SJSA1 (cell line): ENCODE data around the gene ZRANB1. TPM values are rescaled to one million over a fixed set of nuclear protein-coding genes. Genes with fewer than 3 reads are reported as not detected.

Experiments
- DNase-seq, 2 experiments: peaks; one replicate each; pipeline ENCODE4 v3.0.0-alpha.2; 2015 to 2020; ENCODE audit warnings: low spot score in 2 of 2, low read depth in 1 of 2
- H3K27ac ChIP-seq: fragments of 250-450 bp; sonication (Bioruptor Pico); 2 replicates; pipeline ENCODE4 v1.5.1; 2020; ENCODE audit warnings: mild to moderate bottlenecking, moderate library complexity
- H3K27me3 ChIP-seq: fragments of 250-450 bp; sonication (Bioruptor Pico); replicated peaks from 2 replicates; pipeline ENCODE4 v1.5.1; 2020; ENCODE audit warnings: mild to moderate bottlenecking, moderate library complexity
- H3K36me3 ChIP-seq: fragments of 250-450 bp; sonication (Bioruptor Pico); 2 replicates; pipeline ENCODE4 v1.5.1; 2020; ENCODE audit warnings: mild to moderate bottlenecking
- H3K4me1 ChIP-seq: fragments of 250-450 bp; sonication (Bioruptor Pico); replicated peaks from 2 replicates; pipeline ENCODE4 v1.6.1; 2021; ENCODE audit warnings: mild to moderate bottlenecking
- H3K4me3 ChIP-seq: fragments of 250-450 bp; sonication (Bioruptor Pico); 2 replicates; pipeline ENCODE4 v1.5.1; 2020; ENCODE audit warnings: mild to moderate bottlenecking
- H3K9me3 ChIP-seq: fragments of 250-450 bp; sonication (Bioruptor Pico); replicated peaks from 2 replicates; pipeline ENCODE4 v1.5.1; 2020; ENCODE audit warnings: mild to moderate bottlenecking
- total RNA-seq: library from RNA; depleted of rRNA; stranded (reverse); fragments of >200 nt; shearing (Covaris generic); gene quantifications from 2 replicates; pipeline ENCODE4 v1.2.3, GENCODE V29; 2014

The ZRANB1 gene
- total RNA-seq, 1 experiment from 2014 or later: 27.1 TPM

- peaks cover 6% of the 10 kb centered on the region; the same call in 1 of the 2 replicates for H3K36me3 ChIP-seq
- H3K27ac ChIP-seq: no peak overlapping the region
- no peak overlapping the region for H3K4me3 ChIP-seq
- DNase-seq: no peak
- H3K9me3 ChIP-seq: no peaks in the 10 kb centered on the region
- peaks cover 6% of the 10 kb centered on the region for H3K4me1 ChIP-seq
- H3K27me3 ChIP-seq: no peaks in the 10 kb centered on the region
These were observed 19.3 kb downstream of the ZRANB1 start for GRCh38 chr10:124961248-124961570.

- Histone ChIP-seq H3K4me1 (peaks cover 6% of the 10 kb centered on the region), H3K36me3 (peaks cover 16% of the 10 kb centered on the region), H3K27ac (no peak overlapping the region), H3K27me3 (no peaks in the 10 kb centered on the region), H3K9me3 (no peaks in the 10 kb centered on the region), H3K4me3 (no peak overlapping the region)
- DNase-seq: no peak
These were observed 20.5 kb downstream of the ZRANB1 start for GRCh38 chr10:124962421-124962820.

- DNase-seq: no peak
- no peak overlapping the region for H3K27ac ChIP-seq
- no peaks in the 10 kb centered on the region for H3K27me3 ChIP-seq
- peaks cover 6% of the 10 kb centered on the region for H3K4me1 ChIP-seq
- peaks cover 33% of the 10 kb centered on the region for H3K36me3 ChIP-seq
- H3K9me3 ChIP-seq: no peaks in the 10 kb centered on the region
- no peak overlapping the region for H3K4me3 ChIP-seq
These were observed 22.2 kb downstream of the ZRANB1 start for GRCh38 chr10:124963866-124964720.

GRCh38 chr10:124966008-124966407 lies 24.1 kb downstream of the ZRANB1 start:
- Histone ChIP-seq H3K4me1 (peaks cover 6% of the 10 kb centered on the region), H3K9me3 (no peaks in the 10 kb centered on the region), H3K27ac (no peak overlapping the region), H3K4me3 (no peak overlapping the region), H3K36me3 (peaks cover 45% of the 10 kb centered on the region), H3K27me3 (no peaks in the 10 kb centered on the region)
- DNase-seq: no peak

- no peak overlapping the region for H3K27ac ChIP-seq
- H3K27me3 ChIP-seq: no peaks in the 10 kb centered on the region
- H3K4me1 ChIP-seq: peaks cover 4% of the 10 kb centered on the region
- no peak for DNase-seq
- peaks cover 51% of the 10 kb centered on the region for H3K36me3 ChIP-seq
- no peaks in the 10 kb centered on the region for H3K9me3 ChIP-seq
- no peak overlapping the region for H3K4me3 ChIP-seq
These were observed 25.3 kb downstream of the ZRANB1 start for GRCh38 chr10:124967255-124967654.

GRCh38 chr10:124971276-124971675 lies 29.4 kb downstream of the ZRANB1 start:
- Histone ChIP-seq H3K36me3 (peaks cover 62% of the 10 kb centered on the region), H3K4me1 (peaks cover 5% of the 10 kb centered on the region), H3K27ac (no peak overlapping the region), H3K27me3 (no peaks in the 10 kb centered on the region), H3K9me3 (no peaks in the 10 kb centered on the region), H3K4me3 (no peak overlapping the region)
- no peak for DNase-seq

- H3K27me3 ChIP-seq: no peaks in the 10 kb centered on the region
- H3K27ac ChIP-seq: no peak overlapping the region
- H3K36me3 ChIP-seq: peaks cover 50% of the 10 kb centered on the region
- H3K4me3 ChIP-seq: no peak overlapping the region
- DNase-seq: no peak
- no peaks in the 10 kb centered on the region for H3K9me3 ChIP-seq
- peaks cover 5% of the 10 kb centered on the region for H3K4me1 ChIP-seq
These were observed 30.7 kb downstream of the ZRANB1 start for GRCh38 chr10:124972637-124973036.

- Histone ChIP-seq H3K27ac (no peak overlapping the region), H3K27me3 (no peaks in the 10 kb centered on the region), H3K4me1 (peaks cover 5% of the 10 kb centered on the region), H3K9me3 (no peaks in the 10 kb centered on the region), H3K4me3 (no peak overlapping the region), H3K36me3 (peaks cover 38% of the 10 kb centered on the region)
- DNase-seq: no peak
These were observed 32.2 kb downstream of the ZRANB1 start for GRCh38 chr10:124974131-124974530.

- no peak for DNase-seq
- no peaks in the 10 kb centered on the region for H3K9me3 ChIP-seq
- peaks cover 31% of the 10 kb centered on the region for H3K36me3 ChIP-seq
- no peak overlapping the region for H3K27ac ChIP-seq
- no peaks in the 10 kb centered on the region for H3K27me3 ChIP-seq
- H3K4me3 ChIP-seq: no peak overlapping the region
- H3K4me1 ChIP-seq: peaks cover 5% of the 10 kb centered on the region
These were observed 34.1 kb downstream of the ZRANB1 start for GRCh38 chr10:124975977-124976514.

GRCh38 chr10:124977161-124977560 lies 35.2 kb downstream of the ZRANB1 start:
- DNase-seq: no peak
- Histone ChIP-seq H3K4me1 (peaks cover 5% of the 10 kb centered on the region), H3K4me3 (no peak overlapping the region), H3K36me3 (peaks cover 31% of the 10 kb centered on the region), H3K27ac (no peak overlapping the region), H3K27me3 (no peaks in the 10 kb centered on the region), H3K9me3 (no peaks in the 10 kb centered on the region)

GRCh38 chr10:124977648-124978375 lies 35.9 kb downstream of the ZRANB1 start:
- Histone ChIP-seq H3K27ac (no peak overlapping the region), H3K4me1 (peaks cover 5% of the 10 kb centered on the region), H3K36me3 (peaks cover 37% of the 10 kb centered on the region), H3K27me3 (no peaks in the 10 kb centered on the region), H3K9me3 (no peaks in the 10 kb centered on the region), H3K4me3 (no peak overlapping the region)
- DNase-seq: no peak

- H3K27me3 ChIP-seq: no peaks in the 10 kb centered on the region
- peaks cover 5% of the 10 kb centered on the region for H3K4me1 ChIP-seq
- H3K27ac ChIP-seq: no peak overlapping the region
- peaks cover 43% of the 10 kb centered on the region for H3K36me3 ChIP-seq
- no peak overlapping the region for H3K4me3 ChIP-seq
- no peaks in the 10 kb centered on the region for H3K9me3 ChIP-seq
- no peak for DNase-seq
These were observed 36.4 kb downstream of the ZRANB1 start for GRCh38 chr10:124978376-124978725.

GRCh38 chr10:124983321-124983720 lies 41.4 kb downstream of the ZRANB1 start:
- Histone ChIP-seq H3K4me1 (no peaks in the 10 kb centered on the region), H3K4me3 (no peak overlapping the region)
- DNase-seq: no peak

GRCh38 chr10:124984376-124984775 lies 42.5 kb downstream of the ZRANB1 start:
- Histone ChIP-seq H3K9me3 (no peaks in the 10 kb centered on the region), H3K4me1 (no peaks in the 10 kb centered on the region), H3K27ac (no peak overlapping the region), H3K36me3 (peaks cover 65% of the 10 kb centered on the region), H3K4me3 (no peak overlapping the region), H3K27me3 (no peaks in the 10 kb centered on the region)
- no peak for DNase-seq

More at GRCh38 chr10:124983321-124983720, 41.4 kb downstream of the ZRANB1 start:
- no peaks in the 10 kb centered on the region for H3K9me3 ChIP-seq
- H3K36me3 ChIP-seq: peaks cover 70% of the 10 kb centered on the region
- no peak overlapping the region for H3K27ac ChIP-seq
- H3K27me3 ChIP-seq: no peaks in the 10 kb centered on the region
